Trophoblast cell (in vitro differentiated cells and primary cell): ENCODE measurements around the gene IL36G.

Source experiments
- DNase-seq, 2 donors: peaks; one replicate each; pipeline ENCODE4 v3.0.0-alpha.2; 2016
- H2AFZ ChIP-seq: 2 replicates; pipeline ENCODE4 v1.6.1; 2013; ENCODE audit warnings: low read length, moderate library complexity, mild to moderate bottlenecking; ENCODE audit not compliant: insufficient read depth, poor library complexity
- H2AK5ac ChIP-seq: 2 replicates; pipeline ENCODE4 v1.6.1; 2013; ENCODE audit warnings: mild to moderate bottlenecking, low read length
- H2BK120ac ChIP-seq: 2 replicates; pipeline ENCODE4 v1.6.1; 2013; ENCODE audit warnings: low read length, mild to moderate bottlenecking, moderate library complexity; ENCODE audit not compliant: insufficient read depth, poor library complexity
- H2BK12ac ChIP-seq: 2 replicates; pipeline ENCODE4 v1.6.1; 2013; ENCODE audit warnings: mild to moderate bottlenecking, low read length, moderate library complexity
- H2BK5ac ChIP-seq: 2 replicates; pipeline ENCODE4 v1.6.1; 2013; ENCODE audit warnings: low read length, low read depth, moderate library complexity, mild to moderate bottlenecking; ENCODE audit not compliant: poor library complexity
- H3K14ac ChIP-seq: 2 replicates; pipeline ENCODE4 v1.6.1; 2013; ENCODE audit warnings: mild to moderate bottlenecking, low read length
- H3K18ac ChIP-seq: 2 replicates; pipeline ENCODE4 v1.6.1; 2013; ENCODE audit warnings: mild to moderate bottlenecking, low read length
- H3K23ac ChIP-seq: 2 replicates; pipeline ENCODE4 v1.6.1; 2013; ENCODE audit warnings: low read length
- H3K27ac ChIP-seq: 2 replicates; pipeline ENCODE4 v1.5.1; 2013; ENCODE audit warnings: low read depth, mild to moderate bottlenecking, inconsistent platforms, low read length, moderate library complexity
- H3K27me3 ChIP-seq: 2 replicates; pipeline ENCODE4 v1.6.1; 2013; ENCODE audit warnings: inconsistent platforms, mild to moderate bottlenecking, low read length, moderate library complexity; ENCODE audit not compliant: insufficient read depth
- H3K36me3 ChIP-seq, 2 experiments: 1 replicate in 1 of 2; 2 replicates in 1 of 2; pipeline ENCODE4 v1.6.1; 2013; ENCODE audit warnings: low read length in 2 of 2, mild to moderate bottlenecking in 2 of 2, moderate library complexity in 1 of 2; ENCODE audit not compliant: insufficient read depth in 2 of 2, control insufficient read depth in 1 of 2
- H3K4ac ChIP-seq: 2 replicates; pipeline ENCODE4 v1.6.1; 2013; ENCODE audit warnings: low read depth, mild to moderate bottlenecking, low read length, moderate library complexity
- H3K4me1 ChIP-seq, 2 experiments: 1 replicate in 1 of 2; 2 replicates in 1 of 2; pipeline ENCODE4 v1.6.1; 2013; ENCODE audit warnings: low read length in 2 of 2, mild to moderate bottlenecking in 2 of 2, moderate library complexity in 1 of 2; ENCODE audit not compliant: insufficient read depth in 2 of 2, control insufficient read depth in 1 of 2
- H3K4me2 ChIP-seq: 2 replicates; pipeline ENCODE4 v1.6.1; 2013; ENCODE audit warnings: inconsistent platforms, mild to moderate bottlenecking, low read length, moderate library complexity
- H3K4me3 ChIP-seq: 2 replicates; pipeline ENCODE4 v1.5.1; 2013; ENCODE audit warnings: mild to moderate bottlenecking, low read depth, low read length, inconsistent platforms
- H3K79me1 ChIP-seq: one replicate; pipeline ENCODE4 v1.6.1; 2013; ENCODE audit warnings: low read length
- H3K79me2 ChIP-seq: 2 replicates; pipeline ENCODE4 v1.6.1; 2013; ENCODE audit warnings: low read length, mild to moderate bottlenecking; ENCODE audit not compliant: control insufficient read depth, insufficient read depth, poor library complexity
- H3K9ac ChIP-seq: 2 replicates; pipeline ENCODE4 v1.6.1; 2013; ENCODE audit warnings: mild to moderate bottlenecking, low read length
- H3K9me3 ChIP-seq: 2 replicates; pipeline ENCODE4 v1.6.1; 2013; ENCODE audit warnings: low read depth, mild to moderate bottlenecking, control low read depth, inconsistent platforms, low read length; ENCODE audit not compliant: insufficient read depth
- H4K12ac ChIP-seq: 2 replicates; pipeline ENCODE4 v1.6.1; 2013; ENCODE audit warnings: low read depth, mild to moderate bottlenecking, low read length, moderate library complexity
- H4K8ac ChIP-seq: 2 replicates; pipeline ENCODE4 v1.6.1; 2013; ENCODE audit warnings: low read depth, mild to moderate bottlenecking, low read length, moderate library complexity
- H4K91ac ChIP-seq: one replicate; pipeline ENCODE4 v1.6.1; 2013; ENCODE audit warnings: low read depth, mild to moderate bottlenecking, low read length, moderate library complexity
- WGBS: extraction: QIAGEN DNeasy Blood & Tissue Kit; methylation state at CpG from one replicate; pipeline ENCODE4 v1.1.7; 2013; ENCODE audit warnings: missing lambda C conversion rate; ENCODE audit not compliant: insufficient read length, insufficient coverage; ENCODE audit errors: extremely low coverage; 5-methylcytosine and 5-hydroxymethylcytosine counted together

IL36G gene

DNA sequence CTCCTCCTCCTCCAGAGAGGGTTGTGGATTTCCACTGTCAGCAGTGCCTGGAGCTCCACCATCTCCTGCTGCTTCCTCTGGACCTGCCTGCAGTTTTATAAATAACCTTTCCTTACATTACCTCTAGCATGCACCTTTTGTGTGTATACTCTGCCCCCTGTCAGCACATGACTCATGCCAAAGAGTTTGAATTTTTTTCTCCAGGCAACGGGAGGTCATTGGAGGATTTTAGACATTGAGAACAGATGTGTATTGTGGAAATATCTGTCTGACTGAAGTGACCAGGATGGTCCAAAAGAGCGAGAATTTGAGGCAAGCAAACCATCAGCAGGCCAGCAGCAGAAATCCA is 35.2 kb upstream of the IL36G start:
- peaks cover 4% of the 10 kb centered on the region for H3K9me3 ChIP-seq
- no CpG with 5 or more reads among the region's 2 CpGs for WGBS
- H3K4me3 ChIP-seq, result no peak overlapping the region
- H2BK12ac ChIP-seq, result no peak overlapping the region
- no peak overlapping the region for H3K9ac ChIP-seq
- peaks cover 7% of the 10 kb centered on the region in 2 experiments for H3K4me1 ChIP-seq
- no peak overlapping the region for H3K4me2 ChIP-seq
- H3K79me2 ChIP-seq, result no peaks in the 10 kb centered on the region
- H3K27me3 ChIP-seq, result peaks cover 2% of the 10 kb centered on the region
- H2BK5ac ChIP-seq, result no peak overlapping the region
- H4K12ac ChIP-seq, result no peak overlapping the region
- no peak overlapping the region for H3K4ac ChIP-seq
- no peak overlapping the region for H3K18ac ChIP-seq
- H3K27ac ChIP-seq, result no peak overlapping the region
- no peak overlapping the region for H3K14ac ChIP-seq
- peak in 1 of 2 donors; percentile 28 for DNase-seq
- H3K23ac ChIP-seq, result no peak overlapping the region
- no peak overlapping the region for H2BK120ac ChIP-seq
- no peak overlapping the region for H2AFZ ChIP-seq
- no peak overlapping the region for H4K91ac ChIP-seq
- no peaks in the 10 kb centered on the region for H3K79me1 ChIP-seq
- no peaks in the 10 kb centered on the region for H3K36me3 ChIP-seq
- H2AK5ac ChIP-seq, result no peak overlapping the region
- no peak overlapping the region for H4K8ac ChIP-seq

DNA sequence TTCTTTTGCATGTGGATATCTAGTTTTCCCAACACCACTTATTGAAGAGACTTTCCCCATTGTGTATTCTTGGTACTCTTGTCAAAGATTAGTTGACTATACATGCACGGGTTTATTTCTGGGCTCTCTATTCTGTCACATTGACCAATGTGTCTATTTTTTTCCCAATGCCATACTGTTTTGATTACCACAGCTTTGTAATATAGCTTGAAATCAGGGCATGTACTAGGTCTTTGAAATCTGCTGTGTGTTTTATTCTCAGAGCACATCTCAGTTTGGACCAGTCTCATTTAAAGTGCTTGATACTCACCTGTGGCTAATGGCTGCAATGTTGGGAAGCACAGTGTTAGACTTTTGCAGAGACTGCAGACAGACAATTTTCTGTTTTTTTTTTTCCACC is 32.8 kb upstream of the IL36G start:
- Histone ChIP-seq H2BK120ac (no peak overlapping the region), H4K12ac (no peak overlapping the region), H3K23ac (no peak overlapping the region), H3K9me3 (peaks cover 4% of the 10 kb centered on the region), H3K14ac (no peak overlapping the region), H3K27ac (no peak overlapping the region), H3K9ac (no peak overlapping the region), H4K91ac (no peak overlapping the region), H3K4me1 (peaks cover 7% of the 10 kb centered on the region in 2 experiments), H3K4ac (no peak overlapping the region), H2BK5ac (no peak overlapping the region), H3K27me3 (peaks cover 2% of the 10 kb centered on the region), H4K8ac (no peak overlapping the region), H3K4me3 (no peak overlapping the region), H2AK5ac (no peak overlapping the region), H2AFZ (no peak overlapping the region), H2BK12ac (no peak overlapping the region), H3K79me2 (no peaks in the 10 kb centered on the region), H3K36me3 (no peaks in the 10 kb centered on the region), H3K18ac (no peak overlapping the region), H3K79me1 (no peaks in the 10 kb centered on the region), H3K4me2 (no peak overlapping the region)
- no peak for DNase-seq
- no CpG with 5 or more reads among the region's 1 CpG for WGBS

DNA sequence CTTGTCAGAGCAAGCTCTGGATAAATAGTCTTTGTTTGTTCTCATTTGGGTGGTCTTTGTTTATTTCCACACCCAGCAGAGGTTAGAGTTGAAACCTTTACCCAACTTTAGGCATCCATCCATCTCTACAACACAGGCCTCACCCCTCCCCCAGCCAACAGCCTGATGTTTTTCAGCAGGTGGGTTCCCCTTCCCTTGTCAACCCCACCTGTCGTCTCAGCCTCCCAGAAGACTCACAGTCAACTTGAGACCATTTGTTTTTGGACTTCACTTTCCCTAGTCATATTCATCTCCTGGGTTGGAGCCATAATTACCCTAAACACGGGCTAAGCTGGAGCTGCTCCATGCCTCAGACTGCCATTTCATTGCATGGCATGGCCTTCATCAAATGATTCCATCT is 31.7 kb upstream of the IL36G start:
- H3K27me3 ChIP-seq, result peaks cover 2% of the 10 kb centered on the region
- H3K9ac ChIP-seq, result no peak overlapping the region
- H2AK5ac ChIP-seq, result no peak overlapping the region
- no peak overlapping the region for H3K27ac ChIP-seq
- H4K12ac ChIP-seq, result no peak overlapping the region
- H3K23ac ChIP-seq, result no peak overlapping the region
- DNase-seq, result no peak
- H3K18ac ChIP-seq, result no peak overlapping the region
- no peaks in the 10 kb centered on the region for H3K79me2 ChIP-seq
- WGBS, result no CpG with 5 or more reads among the region's 2 CpGs
- no peak overlapping the region for H2BK12ac ChIP-seq
- H3K36me3 ChIP-seq, result no peaks in the 10 kb centered on the region
- H2BK120ac ChIP-seq, result no peak overlapping the region
- no peak overlapping the region for H2BK5ac ChIP-seq
- no peak overlapping the region for H2AFZ ChIP-seq
- H3K9me3 ChIP-seq, result peaks cover 4% of the 10 kb centered on the region
- H3K14ac ChIP-seq, result no peak overlapping the region
- H4K8ac ChIP-seq, result no peak overlapping the region
- H3K4me3 ChIP-seq, result no peak overlapping the region
- H3K4me1 ChIP-seq, result peaks cover 7% of the 10 kb centered on the region in 2 experiments
- no peaks in the 10 kb centered on the region for H3K79me1 ChIP-seq
- no peak overlapping the region for H3K4ac ChIP-seq
- no peak overlapping the region for H4K91ac ChIP-seq
- H3K4me2 ChIP-seq, result no peak overlapping the region

DNA sequence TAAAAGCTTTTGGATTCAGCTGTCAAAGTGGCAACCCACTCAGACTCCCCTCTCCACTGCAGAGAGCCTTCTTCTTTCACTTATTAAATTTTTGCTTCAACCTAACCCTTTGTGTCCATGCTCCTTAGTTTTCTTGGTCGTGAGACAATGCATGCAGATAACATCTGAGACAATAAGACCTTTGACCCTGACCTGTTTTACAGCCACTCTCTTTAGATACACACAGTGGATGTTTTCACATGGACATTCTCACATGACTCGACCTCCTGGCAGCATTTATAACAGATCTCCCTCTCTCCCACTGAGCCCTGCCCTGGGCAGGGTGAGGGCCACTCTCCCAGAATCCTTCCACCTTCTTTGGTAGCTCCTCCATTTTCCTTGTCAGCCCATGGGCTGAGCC is 30.4 kb upstream of the IL36G start:
- Histone ChIP-seq H2AFZ (no peak overlapping the region), H2BK120ac (no peak overlapping the region), H3K27ac (no peak overlapping the region), H2BK12ac (no peak overlapping the region), H3K18ac (no peak overlapping the region), H3K23ac (no peak overlapping the region), H3K4me3 (no peak overlapping the region), H3K4me1 (peaks cover 7% of the 10 kb centered on the region in 2 experiments), H3K36me3 (no peaks in the 10 kb centered on the region), H3K9ac (no peak overlapping the region), H3K9me3 (peaks cover 4% of the 10 kb centered on the region), H3K79me1 (no peaks in the 10 kb centered on the region), H3K27me3 (peaks cover 2% of the 10 kb centered on the region), H4K12ac (no peak overlapping the region), H2BK5ac (no peak overlapping the region), H2AK5ac (no peak overlapping the region), H4K91ac (no peak overlapping the region), H3K4me2 (no peak overlapping the region), H3K79me2 (no peaks in the 10 kb centered on the region), H4K8ac (no peak overlapping the region), H3K14ac (no peak overlapping the region), H3K4ac (no peak overlapping the region)
- no peak for DNase-seq
- no CpG with 5 or more reads among the region's 2 CpGs for WGBS
